Aorta (tissue), 5 donors: ENCODE data around the gene CUX1. TPM values are rescaled to one million over a fixed set of nuclear protein-coding genes. Genes with fewer than 3 reads are reported as not detected.
A peak's percentile ranks its signal among the peaks of the same experiment; 100 is the strongest.

Experiments used
- ATAC-seq: fragments of 200-7000 bp; cut with Tn5 transposase; one replicate; pipeline ENCODE4 v1.9.1; 2022; ENCODE audit warnings: moderate library complexity; ENCODE audit not compliant: low FRiP score
- DNase-seq, 2 donors: peaks; one replicate each; pipeline ENCODE4 v3.0.0-alpha.2; 2020
- H3K27ac ChIP-seq, 2 donors: one replicate each; pipeline ENCODE4 v1.5.1; 2013; ENCODE audit warnings: low read length in 2 of 2, mild to moderate bottlenecking in 2 of 2, moderate library complexity in 2 of 2, control low read depth in 1 of 2, inconsistent platforms in 1 of 2, low read depth in 1 of 2
- H3K27me3 ChIP-seq, 2 donors: one replicate each; pipeline ENCODE4 v1.6.1; 2013; ENCODE audit warnings: control low read depth in 1 of 2, low read length in 1 of 2, mild to moderate bottlenecking in 1 of 2, moderate library complexity in 1 of 2; ENCODE audit not compliant: insufficient read depth in 2 of 2, control insufficient read depth in 1 of 2
- H3K36me3 ChIP-seq, 2 donors: one replicate each; pipeline ENCODE4 v1.6.1; 2013; ENCODE audit warnings: control low read depth in 1 of 2, low read length in 1 of 2, mild to moderate bottlenecking in 1 of 2; ENCODE audit not compliant: insufficient read depth in 2 of 2, control insufficient read depth in 1 of 2
- H3K4me1 ChIP-seq, 2 donors: one replicate each; pipeline ENCODE4 v1.6.1; 2013; ENCODE audit warnings: low read length in 2 of 2, control low read depth in 1 of 2, mild to moderate bottlenecking in 1 of 2, moderate library complexity in 1 of 2; ENCODE audit not compliant: insufficient read depth in 2 of 2, control insufficient read depth in 1 of 2
- H3K4me3 ChIP-seq, 2 donors: one replicate each; pipeline ENCODE4 v1.5.1; 2013; ENCODE audit warnings: low read length in 2 of 2, control low read depth in 1 of 2, mild to moderate bottlenecking in 1 of 2
- H3K9me3 ChIP-seq: one replicate; pipeline ENCODE4 v1.6.1; 2013; ENCODE audit warnings: mild to moderate bottlenecking, low read length; ENCODE audit not compliant: control insufficient read depth
- WGBS, 2 donors: extraction: QIAGEN DNeasy Blood & Tissue Kit; methylation state at CpG; one replicate each; pipeline ENCODE4 v1.1.7; 2013; 5-methylcytosine and 5-hydroxymethylcytosine counted together
- intact Hi-C, 2 donors: fragments of 100-400 bp; cut with DNase I; formaldehyde crosslinking; loops; one replicate each; pipeline versions ENCODE4 v1.14.2 to v1.15.0; 2022
- polyA plus RNA-seq, 2 donors: library from polyadenylated mRNA; stranded (reverse); fragments of 200-250 nt; gene quantifications; one replicate each; pipeline ENCODE4 v1.2.3, GENCODE V29; 2013
- total RNA-seq, 2 donors: library from RNA; stranded (reverse); fragmentation: NEBNext Ultra II Directional; extraction: Animal tissue kit (Norgen Biotek cat#: 25700); gene quantifications; one replicate each; pipeline ENCODE4 v1.2.1, GENCODE V29; 2021
- donor health status: healthy with polysubstance abuse.
- donor health status: Bipolar disorder and iron deficiency.
- donor health status: DM: no; HTN: no; CAD: no.
- donor health status: DM: no; HTN: no; CAD: no.
- donor health status: DM: yes; HTN: yes; CAD: no.

CUX1 gene
- total and polyA plus RNA-seq, 4 donors, result 51.6 to 159 (median 94.1) TPM

DNA sequence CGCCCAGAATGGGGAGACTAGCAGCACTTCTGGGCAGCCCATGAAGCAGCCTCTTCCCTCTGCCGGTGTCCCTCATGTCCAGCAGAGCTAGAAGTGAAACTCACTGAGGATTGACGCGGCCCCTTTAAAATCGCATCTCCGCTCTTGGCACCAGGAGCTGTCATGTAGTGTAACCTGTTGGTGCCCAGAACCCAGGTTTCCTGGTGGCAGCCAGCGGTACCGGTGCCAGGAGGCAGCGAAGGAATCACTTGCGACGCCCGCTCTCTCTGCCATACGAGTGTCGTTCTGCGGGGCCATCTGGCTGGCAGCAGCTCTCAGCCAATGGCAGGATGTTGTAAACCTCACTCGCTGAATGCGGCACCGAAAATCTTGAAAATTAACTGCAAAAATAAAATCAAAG lies 82.7 kb downstream of the CUX1 start:
- Histone ChIP-seq H3K36me3 (no peaks in the 10 kb centered on the region), H3K4me3 (peak overlapping the region; percentile 28 to 90), H3K4me1 (peaks cover 2 to 10% of the 10 kb centered on the region in 2 donors), H3K27me3 (no peaks in the 10 kb centered on the region), H3K9me3 (no peaks in the 10 kb centered on the region), H3K27ac (peak overlapping the region in 1 of 2 donors; percentile 64)
- peak in 1 of 2 donors; percentile 69 for DNase-seq
- intact Hi-C loops, result no loop called here
- ATAC-seq, result peak; percentile 58
- WGBS, 2 donors, result 2 to 9% methylated on average over 18 of the region's 18 CpGs

DNA sequence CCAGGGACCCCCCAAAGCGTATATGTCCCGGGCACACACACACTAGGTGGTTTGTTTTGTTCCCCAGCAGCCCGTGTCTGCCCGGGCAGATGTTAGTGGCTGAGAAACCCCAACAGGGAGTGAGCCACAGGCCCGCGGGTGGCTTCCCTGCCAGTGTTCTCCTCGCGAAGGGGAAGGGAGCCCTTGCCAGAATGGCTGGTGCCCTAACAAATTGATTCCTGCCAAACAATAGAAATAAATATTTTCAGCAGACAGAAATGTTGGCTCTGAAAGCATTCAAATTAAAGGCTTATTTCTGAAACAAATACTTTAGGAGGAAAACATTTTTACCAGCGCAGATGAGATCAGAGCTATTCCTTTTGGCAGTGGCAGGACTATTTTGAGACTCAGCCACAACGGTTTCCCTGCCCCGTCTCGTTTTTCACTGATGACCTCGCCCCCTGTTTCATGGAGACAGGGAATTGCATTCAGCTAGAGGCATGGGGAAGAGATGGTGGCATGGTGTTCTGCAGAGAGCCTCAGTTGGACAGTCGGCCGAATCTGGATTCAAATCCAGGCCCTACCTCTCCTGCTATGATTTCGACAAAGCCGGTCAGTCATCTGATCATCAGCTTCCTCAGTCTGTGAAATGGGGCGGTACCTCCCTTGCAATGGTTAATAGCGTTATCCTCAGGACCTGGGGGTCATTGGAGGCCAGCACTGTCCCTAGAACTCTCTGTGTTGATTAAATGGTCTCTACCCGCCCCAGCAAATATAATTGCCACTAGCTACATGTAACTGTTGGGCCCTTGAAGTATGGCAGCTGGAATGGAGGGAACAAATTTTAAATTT lies 84.5 kb downstream of the CUX1 start:
- no peaks in the 10 kb centered on the region for H3K36me3 ChIP-seq
- H3K4me3 ChIP-seq, result no peak overlapping the region
- H3K27ac ChIP-seq, result peak overlapping the region in 1 of 2 donors; percentile 77
- 18 to 26% methylated on average over 20 of the region's 20 CpGs for WGBS, 2 donors
- no peak for DNase-seq
- H3K4me1 ChIP-seq, result peaks cover 2 to 10% of the 10 kb centered on the region in 2 donors
- ATAC-seq, result no peak
- H3K9me3 ChIP-seq, result no peaks in the 10 kb centered on the region
- no peaks in the 10 kb centered on the region for H3K27me3 ChIP-seq
- intact Hi-C loops, result no loop called here

DNA sequence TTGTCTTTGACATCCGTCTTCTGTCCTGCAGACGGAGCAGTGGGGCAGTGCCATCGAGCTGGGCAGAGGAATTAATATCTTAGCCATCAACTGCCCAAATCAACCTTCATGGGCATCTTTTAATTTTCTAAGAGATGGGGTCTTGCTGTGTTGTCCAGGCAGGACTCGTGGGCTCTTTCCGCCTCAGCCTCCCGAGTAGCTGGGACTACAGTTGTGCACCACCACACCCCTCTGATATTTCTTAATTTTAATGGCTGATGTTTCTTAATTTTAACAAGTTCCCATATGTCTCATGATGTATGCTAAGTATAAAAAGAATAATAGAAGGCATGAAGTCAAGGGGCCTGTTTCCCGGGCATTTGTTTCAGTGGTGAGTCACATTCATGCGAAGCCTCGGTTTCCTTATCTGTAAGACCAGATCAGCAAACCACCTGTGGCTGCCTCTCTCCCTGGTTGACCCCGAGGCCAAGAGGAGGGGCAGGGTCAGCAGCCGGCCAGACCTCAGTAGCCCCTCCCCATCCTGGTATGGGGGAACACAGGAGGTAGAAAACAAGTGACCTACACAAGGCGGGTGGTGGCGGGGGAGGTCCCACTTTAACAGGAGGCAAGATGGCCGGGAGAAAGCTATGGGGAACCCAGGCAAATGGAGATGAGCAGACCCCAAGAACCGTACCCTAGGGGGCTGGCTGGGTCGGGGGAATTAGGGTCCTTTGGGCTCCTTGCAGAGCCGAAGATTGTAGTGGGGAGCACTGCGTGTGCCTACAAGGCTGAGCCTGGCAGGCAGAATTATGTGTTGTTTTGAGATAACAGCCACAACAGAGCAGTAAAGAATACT lies 85.5 kb downstream of the CUX1 start:
- no peak overlapping the region for H3K4me3 ChIP-seq
- H3K27me3 ChIP-seq, result no peaks in the 10 kb centered on the region
- H3K36me3 ChIP-seq, result no peaks in the 10 kb centered on the region
- H3K27ac ChIP-seq, result no peak overlapping the region
- intact Hi-C loops, result no loop called here
- WGBS, 2 donors, result 86 to 89% methylated on average over 18 of the region's 18 CpGs
- ATAC-seq (no peak), DNase-seq (no peak)
- H3K9me3 ChIP-seq, result no peaks in the 10 kb centered on the region
- H3K4me1 ChIP-seq, result peaks cover 0 to 6% of the 10 kb centered on the region in 2 donors

DNA sequence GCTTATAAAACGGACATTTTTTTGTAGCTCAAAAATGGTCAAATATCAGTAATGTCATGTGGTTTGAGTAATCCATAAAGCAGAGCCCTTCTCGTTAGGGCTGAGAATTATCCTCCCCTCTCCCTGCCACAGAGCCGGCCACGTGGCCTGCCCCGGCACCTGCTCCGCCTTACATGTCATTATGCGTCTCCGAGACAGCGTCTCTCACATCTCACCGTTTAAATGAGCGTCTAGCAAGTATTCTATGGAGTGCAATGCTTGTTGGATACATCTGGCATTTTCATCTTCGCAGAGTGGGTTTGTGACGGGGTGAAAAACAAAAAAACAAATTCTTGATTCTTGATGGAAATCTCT lies 86.1 kb downstream of the CUX1 start:
- H3K27me3 ChIP-seq, result no peaks in the 10 kb centered on the region
- no peaks in the 10 kb centered on the region for H3K9me3 ChIP-seq
- ATAC-seq (no peak), DNase-seq (peak in 1 of 2 donors; percentile 10)
- peaks cover 0 to 6% of the 10 kb centered on the region in 2 donors for H3K4me1 ChIP-seq
- no peak overlapping the region for H3K27ac ChIP-seq
- H3K4me3 ChIP-seq, result no peak overlapping the region
- intact Hi-C loops, result no loop called here
- no peaks in the 10 kb centered on the region for H3K36me3 ChIP-seq
- 88 to 90% methylated on average over 13 of the region's 13 CpGs for WGBS, 2 donors

DNA sequence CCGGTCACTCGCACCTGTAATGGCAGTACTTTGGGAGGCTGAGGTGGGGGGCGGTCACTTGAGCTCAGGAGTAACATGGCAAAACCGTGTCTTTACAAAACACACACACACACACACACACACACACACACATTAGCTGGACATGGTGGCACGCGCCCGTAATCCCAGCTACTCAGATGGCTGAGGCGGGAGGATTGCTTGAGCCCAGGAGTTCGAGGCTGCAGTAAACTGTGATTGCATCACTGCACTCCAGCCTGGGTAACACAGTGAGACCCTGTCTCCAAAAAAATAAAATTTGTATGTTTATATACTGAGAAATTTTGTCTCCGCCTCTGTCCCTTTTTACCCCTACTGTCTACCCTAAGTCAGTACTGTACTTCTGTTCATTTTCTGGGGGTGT lies 86.6 kb downstream of the CUX1 start:
- no peak overlapping the region for H3K27ac ChIP-seq
- no peaks in the 10 kb centered on the region for H3K9me3 ChIP-seq
- intact Hi-C loops, result no loop called here
- peak in 1 of 2 donors; percentile 6 for DNase-seq
- no peak overlapping the region for H3K4me3 ChIP-seq
- H3K36me3 ChIP-seq, result no peaks in the 10 kb centered on the region
- peaks cover 0 to 6% of the 10 kb centered on the region in 2 donors for H3K4me1 ChIP-seq
- no peaks in the 10 kb centered on the region for H3K27me3 ChIP-seq
- no peak for ATAC-seq
- 89 to 94% methylated on average over 10 of the region's 10 CpGs for WGBS, 2 donors

DNA sequence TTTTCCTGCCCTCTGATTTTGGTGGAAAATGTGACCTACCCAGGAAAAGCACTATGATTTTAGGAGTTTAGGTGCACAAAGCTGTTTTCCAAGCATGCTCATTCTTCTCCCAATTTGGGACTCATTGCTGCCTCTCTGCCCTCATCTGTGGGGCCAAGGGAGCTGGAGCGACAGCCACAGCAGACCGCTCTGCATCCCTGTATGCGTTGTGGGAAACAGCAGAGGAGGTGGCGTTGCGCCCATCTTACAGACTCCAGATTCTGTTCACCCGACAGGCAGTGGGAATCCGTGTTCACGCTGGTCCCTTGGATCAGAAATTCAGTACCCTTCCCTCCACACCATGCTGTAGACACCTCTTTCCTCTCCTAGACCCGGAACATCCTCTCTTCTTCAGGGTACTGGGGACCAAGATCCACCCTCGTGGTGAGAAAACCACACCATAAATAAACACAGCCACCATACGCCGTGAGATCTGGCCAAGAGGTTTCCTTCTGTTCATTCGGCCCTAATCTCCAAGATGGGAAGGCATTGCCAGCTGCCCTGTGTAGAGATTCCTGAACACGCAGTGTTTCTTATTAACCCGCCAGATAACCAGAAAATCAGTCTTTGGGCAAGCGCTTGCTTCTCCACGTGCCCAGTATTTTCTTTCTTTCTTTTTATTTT lies 87.9 kb downstream of the CUX1 start:
- no peaks in the 10 kb centered on the region for H3K36me3 ChIP-seq
- H3K4me1 ChIP-seq, result peaks cover 0 to 4% of the 10 kb centered on the region in 2 donors
- DNase-seq (peak; percentile 21 to 55), ATAC-seq (no peak)
- H3K9me3 ChIP-seq, result no peaks in the 10 kb centered on the region
- no peak overlapping the region for H3K4me3 ChIP-seq
- no peak overlapping the region for H3K27ac ChIP-seq
- 40 to 54% methylated on average over 17 of the region's 17 CpGs for WGBS, 2 donors
- H3K27me3 ChIP-seq, result no peaks in the 10 kb centered on the region
- intact Hi-C loops, result no loop called here

DNA sequence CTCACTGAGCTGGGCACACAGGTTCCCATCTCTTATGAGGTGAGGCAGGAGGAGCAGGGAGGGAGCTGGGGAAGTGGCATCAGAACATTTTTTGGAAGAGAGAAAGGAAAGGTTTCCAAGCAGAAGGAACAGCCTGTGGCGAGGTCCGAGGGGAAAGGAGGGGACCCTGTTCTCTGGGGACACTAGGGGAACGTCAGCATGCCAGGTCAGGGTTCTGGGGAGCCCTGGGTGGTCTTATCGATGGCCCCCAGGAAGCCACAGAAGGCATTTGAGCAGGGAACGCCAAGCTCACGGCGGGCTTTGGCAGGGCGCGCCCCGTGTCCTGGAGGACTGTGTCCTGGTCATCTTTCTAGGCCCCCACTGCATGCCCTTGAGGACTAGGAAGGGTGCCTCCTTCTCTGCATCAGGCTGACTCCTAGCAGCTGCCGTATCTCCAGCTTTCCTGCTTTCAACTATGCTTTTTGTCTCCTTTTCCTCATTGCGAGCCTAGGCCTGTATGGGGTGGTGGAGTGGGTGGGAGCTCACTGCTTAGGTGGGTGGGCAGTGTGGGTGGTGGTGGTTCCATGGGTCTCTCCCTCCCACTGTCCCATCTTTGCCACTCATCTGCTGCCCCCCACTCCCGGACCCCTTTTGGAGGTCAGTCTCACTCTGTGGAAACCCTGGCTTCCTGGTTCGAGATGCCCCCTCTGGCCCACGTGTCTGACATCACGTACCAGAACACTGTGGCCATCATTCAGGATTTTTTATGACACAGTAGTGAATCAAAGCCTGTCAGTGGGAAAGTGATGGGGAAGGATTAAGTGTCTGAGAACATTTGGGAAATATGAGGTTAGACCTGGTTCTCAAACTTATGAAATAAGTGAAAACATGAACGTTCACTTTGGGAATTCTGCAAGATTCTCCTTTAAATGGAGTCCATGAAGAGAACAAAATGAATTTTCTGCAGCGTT lies 89.1 kb downstream of the CUX1 start:
- Histone ChIP-seq H3K4me3 (no peak overlapping the region), H3K4me1 (peaks cover 0 to 4% of the 10 kb centered on the region in 2 donors), H3K27me3 (no peaks in the 10 kb centered on the region), H3K36me3 (no peaks in the 10 kb centered on the region), H3K27ac (no peak overlapping the region), H3K9me3 (no peaks in the 10 kb centered on the region)
- 87 to 91% methylated on average over 17 to 18 of the region's 18 CpGs for WGBS, 2 donors
- no peak for ATAC-seq
- intact Hi-C loops, result no loop called here
- peak; percentile 30 to 36 for DNase-seq
